GM19025 (cell line): ENCODE measurements around the gene VAT1L.
A peak's percentile ranks its signal among the peaks of the same experiment; 100 is the strongest.
"Not testable (repeated sequence)": the region's sequence is repeated elsewhere in the genome, so short reads cannot be mapped to it uniquely, and the experiment has no call there.

Experiments
- ATAC-seq: cut with Tn5 transposase; IDR thresholded peaks from one replicate; pipeline ENCODE4 v1.9.1; 2021; ENCODE audit warnings: mild to moderate bottlenecking, low read depth, moderate library complexity; ENCODE audit not compliant: unreplicated experiment

The VAT1L gene

DNA sequence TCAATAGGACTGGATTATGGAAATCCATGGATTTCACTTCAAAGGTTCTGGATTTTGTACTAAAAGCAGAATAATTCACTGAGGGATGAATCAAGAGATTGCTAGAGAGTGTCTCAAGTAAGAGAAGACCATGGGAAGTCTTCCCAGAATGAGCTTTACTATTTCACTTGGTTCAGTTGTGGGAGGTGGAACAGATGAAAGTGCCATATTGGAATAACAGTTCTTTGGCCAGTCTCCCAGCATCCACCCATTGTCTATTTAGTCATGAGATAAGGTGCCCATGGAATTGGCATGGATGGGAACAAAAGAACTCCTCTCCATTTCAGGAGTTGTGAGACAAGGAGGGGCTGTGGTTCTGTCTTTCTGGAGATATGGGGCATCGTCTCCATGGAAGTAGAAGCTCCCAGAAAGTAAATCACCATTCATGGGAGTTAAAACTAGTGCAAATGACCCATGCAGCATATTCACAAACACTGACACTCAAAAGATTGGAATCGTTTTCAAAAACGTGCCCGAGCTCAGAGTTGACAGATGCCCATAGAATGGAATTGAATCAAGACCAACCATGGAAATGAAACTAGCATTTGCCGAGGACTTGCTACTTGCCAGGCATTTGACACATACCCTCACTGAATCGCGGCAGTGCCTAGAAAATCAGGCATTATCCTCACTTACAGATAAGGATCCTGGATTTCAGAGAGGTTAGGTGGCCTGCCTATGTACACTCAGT is 197.8 kb downstream of the VAT1L start:
- no peak for ATAC-seq

GRCh38 chr16:77987810-77988209 is 199.4 kb downstream of the VAT1L start:
- no peak for ATAC-seq

DNA sequence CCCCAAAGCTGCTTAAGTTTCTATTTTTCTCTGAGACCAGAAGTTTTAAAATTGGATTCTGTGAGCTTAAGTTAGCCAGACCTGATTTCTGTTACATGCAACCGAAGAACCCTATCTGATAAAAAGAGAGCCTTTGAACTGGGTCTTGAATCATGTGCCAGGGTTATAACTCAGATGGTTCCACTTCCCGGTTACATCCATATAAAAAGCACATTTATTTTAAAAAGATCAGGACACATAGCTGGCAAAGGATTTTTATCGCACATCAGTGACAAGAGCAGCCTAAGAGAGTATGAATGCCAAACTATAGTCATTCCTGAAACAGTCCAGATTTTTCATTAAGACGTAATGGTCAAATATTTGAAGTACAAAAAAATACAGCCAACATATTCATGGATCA is 201.5 kb downstream of the VAT1L start:
- ATAC-seq = no peak

- no peak for ATAC-seq
Observed at GRCh38 chr16:77991701-77992100, 203.3 kb downstream of the VAT1L start.

- ATAC-seq = not testable (repeated sequence)
Observed at GRCh38 chr16:77992381-77992780, 204.0 kb downstream of the VAT1L start.

DNA sequence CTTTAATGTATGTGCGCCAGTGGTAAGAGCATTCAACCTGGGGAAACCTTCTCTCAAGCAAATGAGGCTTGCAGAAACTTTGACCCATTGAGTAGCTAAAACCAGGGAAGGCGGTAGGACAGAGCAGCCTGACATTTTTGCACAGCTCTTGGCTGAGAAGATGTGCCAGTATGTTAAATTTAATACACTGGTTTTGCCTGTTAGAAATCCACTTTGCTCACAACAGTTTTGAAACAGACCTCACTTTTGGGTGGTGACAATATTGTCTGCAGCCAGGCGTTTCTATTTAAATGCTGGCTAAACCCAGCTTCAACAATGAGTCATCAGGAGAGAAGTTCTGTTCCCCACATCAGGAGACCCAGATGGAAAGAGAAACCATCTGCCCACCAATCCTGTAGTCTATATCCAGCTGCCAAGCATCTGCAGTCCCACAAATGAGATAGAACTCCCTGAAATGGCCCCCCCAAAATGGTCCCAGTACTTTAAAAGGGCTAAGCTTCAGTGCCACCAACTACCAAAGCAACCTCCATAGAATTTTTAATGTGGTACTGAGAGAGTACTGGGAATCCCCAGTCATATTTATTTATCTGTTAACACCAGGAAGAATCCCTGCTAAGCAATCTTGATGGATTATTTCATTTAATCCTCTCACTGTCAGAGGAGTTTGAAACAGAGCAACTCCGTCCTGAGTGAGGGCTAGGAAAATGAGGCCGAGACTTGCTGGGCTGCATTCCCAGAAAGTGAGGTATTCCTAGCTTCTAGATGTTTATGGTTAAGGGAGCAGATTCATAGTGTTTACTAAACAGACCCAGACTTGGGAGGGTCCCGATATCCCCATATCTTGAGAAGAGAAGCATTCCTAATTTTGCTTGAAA is 205.0 kb downstream of the VAT1L start:
- no peak for ATAC-seq

- no peak for ATAC-seq
Observed at GRCh38 chr16:77995843-77996455, 207.6 kb downstream of the VAT1L start.

DNA sequence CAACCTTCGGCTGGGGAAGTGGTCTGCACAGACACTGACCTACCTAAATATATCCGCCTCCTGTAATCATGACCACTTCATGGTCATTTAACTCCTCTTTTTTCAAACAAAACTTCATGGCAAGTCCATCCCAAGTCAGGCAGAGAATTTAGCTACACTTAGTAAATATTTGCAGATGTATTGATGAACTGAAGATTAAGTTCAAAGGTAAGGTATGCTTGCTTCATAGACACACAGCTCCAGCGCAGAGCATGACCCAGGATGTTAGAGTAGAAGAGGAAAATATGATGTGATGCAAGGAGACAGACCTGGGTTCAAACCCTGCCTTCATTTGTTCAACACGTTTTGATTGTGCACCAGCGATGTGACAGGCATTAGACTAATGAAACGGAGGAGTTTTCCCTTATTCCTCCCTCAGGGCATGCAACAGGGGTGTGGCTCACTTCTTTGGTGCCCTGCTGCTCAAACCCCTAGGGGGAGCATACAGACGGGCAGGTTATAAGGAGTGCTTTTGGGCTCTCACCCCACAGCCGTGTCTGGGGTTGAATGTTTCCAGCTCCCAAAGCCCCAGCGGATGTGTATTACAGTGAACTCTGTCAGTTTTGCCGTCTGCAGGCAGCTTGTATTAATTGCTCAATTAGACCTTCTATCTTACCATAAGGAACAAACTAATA is 210.1 kb downstream of the VAT1L start:
- no peak for ATAC-seq

- no peak for ATAC-seq
Observed at GRCh38 chr16:78001451-78002025, 213.2 kb downstream of the VAT1L start.

DNA sequence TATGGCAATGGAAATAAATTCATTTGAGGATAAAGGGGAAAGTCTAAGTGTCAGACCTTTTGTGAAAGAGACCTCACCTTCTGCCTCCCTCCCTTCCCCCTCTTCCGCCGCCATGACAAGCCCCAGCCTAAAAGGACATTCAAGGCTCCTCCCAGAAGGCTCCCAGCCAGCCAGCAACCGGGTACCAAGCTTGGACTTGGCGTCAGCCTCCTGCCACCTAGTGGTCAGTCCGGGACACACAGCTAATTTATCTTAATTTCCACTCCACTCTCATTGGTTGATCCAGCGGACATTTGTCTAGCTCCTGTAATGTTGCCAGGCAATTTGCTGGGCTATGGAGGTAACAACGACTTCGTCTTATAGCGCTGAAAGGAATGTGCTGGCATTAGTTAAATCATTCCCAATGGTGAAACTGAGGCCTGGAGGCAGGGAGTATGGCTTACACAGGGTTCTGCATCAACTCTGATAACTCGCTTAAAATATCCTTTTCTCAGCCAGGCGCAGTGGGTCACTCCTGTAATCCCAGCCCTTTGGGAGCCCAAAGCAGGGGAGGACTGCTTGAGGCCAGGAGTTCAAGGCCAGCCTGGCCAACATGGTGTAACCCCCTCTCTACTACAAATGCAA is 214.7 kb downstream of the VAT1L start:
- peak; percentile 91 for ATAC-seq

GRCh38 chr16:78004517-78004916 is 216.2 kb downstream of the VAT1L start:
- ATAC-seq = no peak

GRCh38 chr16:78005881-78006280 is 217.5 kb downstream of the VAT1L start:
- no peak for ATAC-seq

DNA sequence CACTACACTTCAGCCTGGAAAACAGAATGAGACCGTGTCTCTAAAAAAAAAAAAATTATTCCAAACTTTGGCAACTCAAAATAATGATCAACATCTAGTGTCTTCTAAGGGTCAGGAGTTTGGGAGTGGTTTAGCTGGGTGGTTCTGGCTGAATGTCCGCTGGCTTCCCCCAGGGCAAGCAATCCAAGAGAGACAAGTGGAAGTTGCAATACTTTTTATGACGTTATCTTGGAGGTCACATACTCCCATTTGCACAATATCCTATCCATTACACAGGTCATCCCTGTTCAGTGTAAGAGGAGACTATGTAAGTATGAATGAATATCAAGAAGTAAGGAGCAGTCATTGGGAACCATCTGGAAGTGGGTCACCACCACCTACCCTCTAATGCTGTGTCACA is 218.8 kb downstream of the VAT1L start:
- no peak for ATAC-seq

- ATAC-seq = no peak
Observed at GRCh38 chr16:78022347-78023060, 234.1 kb downstream of the VAT1L start, which contains the start of gene CLEC3A. CLEC3A (plus strand) TSS chr16:78022548; CDS start chr16:78022627, 79 bp downstream.

DNA sequence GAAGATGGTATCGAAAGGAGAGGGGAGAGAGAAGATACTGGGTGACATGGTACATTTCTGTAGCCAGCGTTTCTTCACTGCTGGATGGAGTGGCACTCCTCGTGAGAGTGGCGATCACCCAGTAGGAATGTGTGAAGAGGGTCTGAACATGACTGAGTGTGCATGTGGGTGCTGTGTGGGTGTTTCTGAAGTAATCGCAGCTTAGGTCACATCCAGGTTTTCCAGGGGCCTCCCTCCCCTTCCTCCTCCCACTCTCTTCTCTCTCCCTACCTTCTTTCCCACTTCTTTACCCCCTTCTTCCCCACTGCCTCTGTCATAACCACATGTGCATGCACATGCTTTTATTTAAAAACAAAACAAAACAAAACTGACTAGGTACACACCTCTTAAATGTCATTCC is 235.8 kb downstream of the VAT1L start:
- no peak for ATAC-seq

GRCh38 chr16:78025631-78026030 is 237.3 kb downstream of the VAT1L start:
- no peak for ATAC-seq

DNA sequence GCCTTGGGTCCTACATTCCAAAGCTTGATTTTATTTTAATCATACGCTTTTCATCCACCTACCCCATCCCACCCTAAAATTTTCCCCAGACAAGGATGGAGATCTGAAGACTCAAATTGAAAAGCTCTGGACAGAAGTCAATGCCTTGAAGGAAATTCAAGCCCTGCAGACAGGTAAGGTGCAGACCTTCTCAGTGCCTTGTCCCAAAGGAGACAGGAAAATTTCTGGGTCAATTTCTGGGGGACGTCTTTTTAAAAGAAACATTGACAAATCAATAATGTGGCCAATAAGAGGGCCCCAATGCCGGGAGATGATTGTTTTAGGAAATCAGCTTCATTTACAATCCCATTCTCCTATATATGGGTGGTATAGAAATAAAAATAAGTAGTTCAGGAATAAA is 239.7 kb downstream of the VAT1L start:
- no peak for ATAC-seq
